HG03139 (cell line): Measurements from ENCODE around the gene TNRC6B.
"Not testable (repeated sequence)": the region's sequence is repeated elsewhere in the genome, so short reads cannot be mapped to it uniquely, and the experiment has no call there.

Source experiments
- ATAC-seq: cut with Tn5 transposase; IDR thresholded peaks from one replicate; pipeline ENCODE4 v1.9.1; 2021; ENCODE audit not compliant: unreplicated experiment

TNRC6B gene

DNA sequence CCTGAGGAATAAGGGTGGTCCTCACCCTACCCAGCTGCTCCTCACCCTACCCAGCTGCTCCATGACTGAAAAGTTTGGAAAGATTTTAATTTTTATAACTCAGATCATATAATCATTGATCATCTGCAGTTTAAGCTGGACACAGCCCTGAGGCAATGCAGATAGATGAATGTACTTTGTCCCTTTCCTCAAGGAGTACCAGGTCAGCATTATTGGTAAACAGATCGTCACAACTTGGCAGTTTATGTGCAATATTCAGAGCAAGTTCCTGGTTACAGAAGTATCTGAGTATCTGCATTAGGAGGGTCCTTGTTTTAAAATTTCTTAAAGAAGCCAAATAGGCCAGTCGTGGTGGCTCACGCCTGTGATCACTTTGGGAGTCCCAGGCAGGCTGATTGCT is 3.6 kb downstream of the TNRC6B start:
- ATAC-seq: no peak

DNA sequence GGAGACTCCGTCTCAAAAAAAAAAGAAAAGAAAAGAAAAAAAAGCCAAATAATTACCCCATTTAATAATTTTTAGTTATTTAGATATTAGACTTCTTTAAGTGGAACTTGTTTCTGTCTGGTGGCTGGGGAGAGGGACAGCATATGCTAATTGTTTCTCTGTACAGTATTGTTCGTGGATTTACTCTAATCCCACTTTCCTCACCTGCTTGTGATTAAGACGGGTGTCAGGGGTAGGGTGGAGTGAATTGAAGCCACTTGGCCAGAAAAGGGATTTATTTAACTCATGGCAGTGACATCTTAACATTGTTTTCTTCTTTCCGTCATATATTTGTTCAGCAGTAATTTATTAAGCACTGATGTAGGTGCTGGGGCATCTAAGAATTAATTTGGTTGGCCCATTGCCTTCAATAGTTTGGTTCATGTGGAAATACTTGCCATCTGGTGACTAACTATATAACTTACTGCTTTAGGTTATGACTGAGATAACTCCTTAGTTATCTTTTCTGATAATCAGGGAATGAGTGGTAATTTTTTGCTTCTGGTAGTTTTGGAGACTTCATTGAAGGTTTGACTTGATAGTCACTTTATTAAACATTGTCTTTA is 4.6 kb downstream of the TNRC6B start:
- no peak for ATAC-seq

DNA sequence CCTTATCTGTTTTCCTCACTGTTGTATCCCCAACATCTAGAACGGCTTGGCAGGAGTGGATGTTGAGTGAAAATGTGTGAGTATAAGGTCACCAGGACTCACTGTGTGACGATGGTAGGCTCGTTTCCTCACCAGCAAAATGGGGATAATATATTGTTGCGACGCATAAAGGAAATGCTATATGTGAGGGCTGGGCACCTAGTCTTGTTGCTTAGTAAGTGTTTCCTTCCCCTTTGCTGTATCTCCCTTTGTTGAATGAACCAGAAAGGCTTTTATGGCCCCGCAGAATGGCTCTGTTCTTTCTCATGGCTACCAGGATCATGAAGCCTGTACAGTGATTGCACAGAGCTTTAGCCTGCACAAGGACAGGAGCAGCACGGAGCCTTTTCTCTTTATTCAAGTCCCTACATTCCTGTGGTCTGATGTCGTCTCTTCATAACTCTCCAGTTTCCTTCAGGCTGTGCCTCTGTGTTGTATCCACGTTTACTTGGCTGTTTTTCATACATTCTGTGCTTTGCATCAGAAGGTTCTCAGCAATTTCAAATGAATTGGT is 5.4 kb downstream of the TNRC6B start:
- no peak for ATAC-seq

DNA sequence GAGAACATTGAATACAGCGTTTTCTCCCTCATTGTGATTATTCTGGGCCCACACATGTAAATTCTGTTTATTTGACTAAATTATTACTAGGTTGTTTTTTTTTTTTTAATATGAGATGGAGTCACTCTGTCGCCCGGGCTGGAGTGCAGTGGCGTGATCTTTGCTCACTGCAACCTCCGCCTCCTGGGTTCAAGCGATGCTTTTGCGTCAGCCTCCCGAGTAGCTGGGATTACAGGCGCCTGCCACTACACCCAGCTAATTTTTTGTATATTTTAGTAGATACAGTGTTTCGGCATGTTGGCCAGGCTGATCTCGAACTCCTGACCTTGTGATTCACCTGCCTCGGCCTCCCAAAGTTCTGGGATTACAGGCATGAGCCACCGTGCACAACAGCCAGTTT is 5.9 kb downstream of the TNRC6B start:
- ATAC-seq: not testable (repeated sequence)

GRCh38 chr22:40187389-40187788 is 9.7 kb downstream of the TNRC6B start:
- no peak for ATAC-seq

GRCh38 chr22:40189997-40190396 is 12.3 kb downstream of the TNRC6B start:
- no peak for ATAC-seq

GRCh38 chr22:40190501-40190900 is 12.8 kb downstream of the TNRC6B start:
- no peak for ATAC-seq

DNA sequence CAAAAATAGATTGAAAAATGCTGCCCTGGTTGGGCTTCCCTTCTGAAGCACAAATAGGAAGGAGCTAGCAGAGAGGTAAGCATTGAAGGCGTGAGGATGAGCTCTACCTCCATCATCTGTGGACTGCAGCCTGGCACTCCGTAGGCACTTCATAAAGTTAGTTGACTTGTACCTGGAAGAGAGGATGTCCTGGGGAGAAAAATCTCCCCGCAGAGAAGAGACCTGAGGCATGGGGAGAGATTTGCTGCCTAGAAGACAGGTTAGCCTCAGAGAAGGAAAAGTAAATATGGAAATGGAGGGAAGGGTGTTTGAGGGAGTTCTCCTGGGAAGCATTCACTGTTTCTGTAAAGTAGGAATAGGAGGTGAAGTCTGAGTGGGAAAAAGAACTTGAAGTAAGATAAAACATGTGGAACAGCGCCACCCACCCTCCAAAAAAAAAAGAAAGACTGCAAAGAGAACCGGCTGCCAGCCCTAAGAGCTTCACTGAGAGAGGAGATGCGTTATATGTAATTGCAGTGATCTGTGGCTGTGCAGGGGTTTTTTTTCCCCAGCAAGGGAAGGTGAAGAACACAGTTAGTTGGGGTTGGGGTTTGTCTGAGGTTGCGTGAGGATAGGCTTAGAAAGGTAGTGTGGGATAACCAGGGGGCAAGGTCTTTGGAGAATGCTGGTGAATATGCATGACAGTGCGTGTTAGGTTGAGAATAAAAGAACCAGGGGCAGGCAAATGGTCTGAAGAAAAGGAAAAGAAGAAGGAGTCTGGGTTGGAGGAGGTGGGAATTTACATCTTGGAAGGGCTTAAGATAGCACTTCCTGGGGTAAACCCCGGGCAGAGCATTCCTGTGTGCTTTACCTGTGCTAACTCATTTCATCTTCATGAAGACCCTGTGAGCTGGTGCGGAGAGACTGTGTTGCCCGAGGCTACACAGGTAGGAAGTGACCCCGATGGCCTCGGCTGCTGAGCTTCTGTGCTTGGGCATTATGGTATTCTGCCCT is 16.0 kb downstream of the TNRC6B start:
- no peak for ATAC-seq

GRCh38 chr22:40194656-40195055 is 16.9 kb downstream of the TNRC6B start:
- ATAC-seq: no peak

GRCh38 chr22:40196628-40197360 is 19.1 kb downstream of the TNRC6B start:
- no peak for ATAC-seq

GRCh38 chr22:40197421-40197820 is 19.7 kb downstream of the TNRC6B start:
- not testable (repeated sequence) for ATAC-seq

- no peak for ATAC-seq
Measured at GRCh38 chr22:40198733-40199132, 21.0 kb downstream of the TNRC6B start.

DNA sequence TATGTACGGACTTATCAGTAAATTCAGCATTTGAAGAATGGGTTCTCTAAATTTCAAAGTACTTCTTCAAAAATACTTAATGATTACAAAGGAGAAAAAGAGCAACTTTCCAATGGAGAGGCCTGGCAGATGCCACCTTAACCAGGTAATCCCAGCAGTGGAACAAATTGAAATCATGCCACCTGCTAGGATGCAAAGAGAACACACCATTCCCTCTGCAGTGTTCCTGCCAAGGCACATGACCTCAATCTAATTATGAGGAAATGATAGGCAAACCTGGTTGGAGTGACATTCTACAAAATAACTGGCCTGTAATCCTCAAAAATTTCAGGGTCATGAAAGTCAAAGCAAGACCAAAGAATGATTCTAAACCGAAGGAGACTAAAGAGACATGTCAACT is 21.5 kb downstream of the TNRC6B start:
- no peak for ATAC-seq

DNA sequence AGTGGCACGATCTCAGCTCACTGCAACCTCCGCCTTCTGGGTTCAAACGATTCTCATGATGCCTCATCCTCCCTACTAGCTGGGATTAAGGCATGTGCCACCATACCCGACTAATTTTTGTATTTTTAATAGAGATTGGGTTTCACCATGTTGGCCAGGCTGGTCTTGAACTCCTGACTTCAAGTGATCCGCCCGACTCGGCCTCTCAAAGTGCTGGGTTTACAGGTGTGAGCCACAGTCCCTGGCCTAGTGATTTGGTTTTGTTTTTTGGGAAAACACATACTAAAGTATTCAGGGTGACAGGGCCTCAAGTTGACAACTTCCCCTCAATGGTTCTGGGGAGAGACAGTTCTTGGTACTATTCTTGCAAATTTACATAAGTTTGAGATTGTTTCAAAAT is 22.1 kb downstream of the TNRC6B start:
- no peak for ATAC-seq

DNA sequence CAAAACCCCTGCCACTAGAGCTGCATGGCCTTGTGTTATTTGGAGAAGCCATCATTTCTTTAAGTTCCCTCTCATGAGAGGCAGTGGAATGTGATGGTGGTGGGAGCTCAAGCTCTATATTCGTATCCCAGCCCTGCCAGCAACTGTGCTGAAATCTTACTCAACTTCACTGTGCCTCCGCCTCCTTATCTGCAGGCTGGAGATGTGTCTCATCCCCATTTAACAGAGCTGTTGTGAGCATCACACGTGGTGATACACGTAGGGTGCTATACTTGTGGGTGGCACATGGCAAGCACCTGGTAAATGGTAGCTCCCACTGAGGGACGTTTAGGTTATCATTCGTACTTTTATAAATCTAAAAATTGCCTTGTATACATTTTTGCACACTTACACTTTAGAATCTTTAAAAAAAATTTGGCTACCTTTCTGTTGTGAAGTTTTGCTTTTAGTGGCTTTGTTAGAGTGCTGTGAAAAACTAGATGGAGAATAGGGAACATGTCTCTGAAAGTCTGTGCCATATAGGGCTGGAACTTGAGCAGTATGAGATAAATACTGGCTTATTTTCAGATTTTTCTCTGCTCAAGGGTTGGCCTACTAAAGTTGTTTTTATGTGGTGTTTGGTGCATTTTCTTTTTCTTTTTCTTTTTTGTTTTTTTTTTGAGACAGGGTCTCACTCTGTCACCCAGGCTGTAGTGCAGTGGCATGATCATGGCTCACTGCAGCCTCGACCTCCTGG is 23.2 kb downstream of the TNRC6B start:
- ATAC-seq: no peak

DNA sequence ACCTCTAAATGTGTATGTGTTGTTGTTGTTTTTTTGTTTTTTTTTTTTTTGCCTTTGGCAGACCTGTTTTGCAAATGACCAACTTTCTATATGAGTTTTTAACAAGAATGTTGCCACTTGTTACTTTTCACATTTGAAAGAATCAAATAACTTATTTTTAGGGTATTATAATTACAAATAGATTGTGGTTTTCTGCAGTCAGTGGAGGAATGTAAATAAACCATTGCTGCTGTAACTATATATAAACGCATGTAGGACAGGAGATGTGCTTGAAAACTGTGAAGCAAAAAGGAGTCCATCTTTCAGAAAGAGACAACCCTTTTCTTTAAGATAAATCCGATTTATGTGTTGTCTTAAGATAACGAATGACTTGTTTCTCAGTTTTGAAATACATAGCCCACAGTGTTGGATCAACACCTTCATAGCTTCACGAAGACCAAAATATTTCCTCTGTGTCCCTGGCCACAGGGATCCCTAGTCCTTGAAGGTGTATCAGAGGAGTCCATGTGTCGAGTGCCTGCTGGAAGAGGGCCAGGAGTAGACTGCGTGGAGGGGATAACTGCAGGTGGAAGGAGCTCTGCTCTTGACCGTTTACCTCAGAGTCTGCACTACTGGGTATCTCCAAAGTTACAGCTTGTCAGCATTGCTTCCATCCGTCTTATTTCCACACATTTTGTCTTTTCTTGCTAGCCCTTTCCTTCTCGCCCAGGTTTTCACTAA is 24.7 kb downstream of the TNRC6B start:
- ATAC-seq: no peak

DNA sequence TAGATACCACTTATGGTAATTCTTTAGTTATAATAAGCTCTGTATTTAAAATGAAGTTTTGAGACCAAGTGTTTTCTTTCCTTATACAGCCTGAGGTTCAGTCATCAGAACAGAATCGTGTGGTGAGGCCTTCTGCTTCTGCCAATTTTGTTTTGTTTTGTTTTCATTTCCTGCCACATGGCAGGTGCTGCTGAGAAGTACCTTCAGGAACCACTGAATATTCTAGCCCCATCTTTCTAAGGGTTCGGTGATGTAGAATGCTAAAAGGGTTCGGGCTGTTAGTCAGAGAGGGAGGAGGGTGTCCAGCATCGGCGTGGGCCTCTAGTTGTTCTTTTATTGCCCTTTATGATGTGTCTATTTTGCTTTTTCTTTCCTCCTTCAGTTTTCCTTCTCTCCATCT is 25.8 kb downstream of the TNRC6B start:
- ATAC-seq: no peak

DNA sequence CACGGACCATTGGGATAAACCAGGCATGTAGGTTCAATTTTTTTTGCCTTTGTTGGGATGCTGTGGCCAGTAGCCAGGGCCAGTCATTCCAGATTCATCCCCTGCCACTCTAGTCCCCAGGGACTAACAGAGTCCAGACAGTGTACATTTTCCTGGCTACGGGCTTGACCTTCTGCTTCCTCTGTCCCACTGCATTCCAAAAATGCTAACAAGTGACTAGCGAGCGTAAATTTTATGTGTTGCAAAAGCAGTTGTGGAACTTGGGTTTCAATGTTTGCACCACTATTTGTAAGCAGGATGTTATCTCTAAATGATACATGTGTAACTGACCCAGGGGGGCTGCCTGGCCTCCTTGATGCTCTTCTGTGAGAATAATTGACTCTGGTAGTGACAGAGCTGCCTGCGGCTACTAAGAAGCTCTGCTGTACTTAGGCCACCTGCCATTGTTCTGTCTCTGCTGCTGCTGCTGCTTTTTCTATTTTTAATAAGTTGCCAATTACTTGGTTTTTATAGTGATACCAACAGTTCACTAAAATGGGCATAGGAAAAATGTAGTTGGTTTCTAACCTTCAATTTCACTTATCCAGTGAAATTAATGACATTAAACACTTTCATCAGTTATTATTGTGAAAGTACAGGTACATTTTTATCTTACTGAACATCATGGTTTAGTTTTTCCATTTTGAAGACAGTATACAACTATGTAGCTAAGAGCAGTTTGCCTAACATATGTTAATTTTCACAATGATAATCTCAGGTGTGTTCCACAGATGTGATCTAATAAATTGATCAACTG is 26.8 kb downstream of the TNRC6B start:
- no peak for ATAC-seq

GRCh38 chr22:40206561-40206960 is 28.8 kb downstream of the TNRC6B start:
- no peak for ATAC-seq
